NCI-H524 treated with DMSO at 0.1 percent for 48 hours (cell line): ENCODE measurements around the gene PDK2.
A peak's percentile ranks its signal among the peaks of the same experiment; 100 is the strongest.

Experiments
- DNase-seq: peaks from one replicate; lab custom pipeline; 2025; lab: John Stamatoyannopoulos, UW

PDK2 gene

GRCh38 chr17:50078430-50078829 lies 16.7 kb upstream of the PDK2 start:
- DNase-seq: no peak

- peak; percentile 96 for DNase-seq
Observed at GRCh38 chr17:50079334-50080095, 15.6 kb upstream of the PDK2 start.

- no peak for DNase-seq
Observed at GRCh38 chr17:50080096-50080480, 15.1 kb upstream of the PDK2 start.

GRCh38 chr17:50080827-50081226 lies 14.3 kb upstream of the PDK2 start:
- no peak for DNase-seq

- DNase-seq: no peak
Observed at GRCh38 chr17:50081757-50082156, 13.4 kb upstream of the PDK2 start.

GRCh38 chr17:50087246-50087911 lies 7.8 kb upstream of the PDK2 start:
- peak; percentile 39 for DNase-seq

- DNase-seq: no peak
Observed at GRCh38 chr17:50087912-50088405, 7.2 kb upstream of the PDK2 start.

GRCh38 chr17:50088952-50089825 lies 6.0 kb upstream of the PDK2 start:
- no peak for DNase-seq

GRCh38 chr17:50090071-50090470 lies 5.1 kb upstream of the PDK2 start:
- DNase-seq: no peak

GRCh38 chr17:50090971-50091917 lies 3.9 kb upstream of the PDK2 start:
- no peak for DNase-seq

GRCh38 chr17:50091918-50092285 lies 3.2 kb upstream of the PDK2 start:
- DNase-seq: no peak

- no peak for DNase-seq
Observed at GRCh38 chr17:50093246-50093645, 1.9 kb upstream of the PDK2 start.

GRCh38 chr17:50093807-50094206 lies 1.3 kb upstream of the PDK2 start:
- no peak for DNase-seq

- DNase-seq: peak; percentile 58
Observed at GRCh38 chr17:50094243-50094752, 853 bp upstream of the PDK2 start.

- no peak for DNase-seq
Observed at GRCh38 chr17:50095626-50096037, 481 bp downstream of the PDK2 start.

- DNase-seq: no peak
Observed at GRCh38 chr17:50096092-50096491, 941 bp downstream of the PDK2 start.

GRCh38 chr17:50096758-50097157 lies 1.6 kb downstream of the PDK2 start:
- no peak for DNase-seq

- no peak for DNase-seq
Observed at GRCh38 chr17:50097455-50097854, 2.3 kb downstream of the PDK2 start.

- DNase-seq: no peak
Observed at GRCh38 chr17:50097926-50098325, 2.8 kb downstream of the PDK2 start.

- DNase-seq: no peak
Observed at GRCh38 chr17:50098583-50098982, 3.4 kb downstream of the PDK2 start.

GRCh38 chr17:50099003-50099402 lies 3.9 kb downstream of the PDK2 start:
- no peak for DNase-seq
